ENCODE measurements around the gene ANKRD49.
A peak's percentile ranks its signal among the peaks of the same experiment; 100 is the strongest.

ANKRD49 gene

DNA sequence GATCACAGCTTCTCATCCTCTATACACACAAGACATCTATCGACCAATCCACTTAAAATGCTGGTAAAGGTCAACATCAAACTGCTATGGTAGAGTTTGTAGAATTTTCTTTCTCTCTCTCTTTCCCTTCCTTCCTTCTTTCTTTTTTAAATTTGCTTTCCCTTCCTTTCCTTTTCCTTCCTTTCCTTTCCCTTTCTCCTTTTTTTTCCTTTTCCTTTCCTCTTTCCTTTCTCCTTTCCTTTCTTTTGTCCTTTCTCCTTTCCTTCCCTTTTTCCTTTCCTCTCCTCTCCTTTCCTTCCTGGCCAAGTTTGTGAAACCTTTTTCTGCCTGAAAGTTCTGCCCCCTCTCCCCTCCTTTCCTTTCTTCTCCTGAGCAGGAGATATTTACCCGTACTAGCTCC is 21.6 kb downstream of the ANKRD49 start:
- TF ChIP-seq CTBP1 (IDR thresholded peaks at IDR 0.05; ENCODE audit: borderline replicate concordance) (no peak), FOXK2 (IDR thresholded peaks at IDR 0.05) (no peak), NFRKB (IDR thresholded peaks at IDR 0.05) (no peak), TARDBP (IDR thresholded peaks at IDR 0.05) (no peak), ARNT (IDR thresholded peaks at IDR 0.05) (no peak), ZNF384 (IDR thresholded peaks at IDR 0.05) (no peak), HDGF (IDR thresholded peaks at IDR 0.05; ENCODE audit: borderline replicate concordance) (no peak), SUZ12 (IDR thresholded peaks at IDR 0.05) (no peak), LEF1 (IDR thresholded peaks at IDR 0.05; ENCODE audit: borderline replicate concordance) (no peak), BHLHE40 (IDR thresholded peaks at IDR 0.05; ENCODE audit: borderline replicate concordance) (no peak)
- TF ChIP-seq, protein P1, sequence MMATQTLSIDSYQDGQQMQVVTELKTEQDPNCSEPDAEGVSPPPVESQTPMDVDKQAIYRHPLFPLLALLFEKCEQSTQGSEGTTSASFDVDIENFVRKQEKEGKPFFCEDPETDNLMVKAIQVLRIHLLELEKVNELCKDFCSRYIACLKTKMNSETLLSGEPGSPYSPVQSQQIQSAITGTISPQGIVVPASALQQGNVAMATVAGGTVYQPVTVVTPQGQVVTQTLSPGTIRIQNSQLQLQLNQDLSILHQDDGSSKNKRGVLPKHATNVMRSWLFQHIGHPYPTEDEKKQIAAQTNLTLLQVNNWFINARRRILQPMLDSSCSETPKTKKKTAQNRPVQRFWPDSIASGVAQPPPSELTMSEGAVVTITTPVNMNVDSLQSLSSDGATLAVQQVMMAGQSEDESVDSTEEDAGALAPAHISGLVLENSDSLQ (IDR thresholded peaks at IDR 0.05): no peak
- CTCF ChIA-PET: no interaction called here
- no peak for DNase-seq (ENCODE audit: extremely low spot score)
- POLR2A ChIA-PET: no interaction called here

DNA sequence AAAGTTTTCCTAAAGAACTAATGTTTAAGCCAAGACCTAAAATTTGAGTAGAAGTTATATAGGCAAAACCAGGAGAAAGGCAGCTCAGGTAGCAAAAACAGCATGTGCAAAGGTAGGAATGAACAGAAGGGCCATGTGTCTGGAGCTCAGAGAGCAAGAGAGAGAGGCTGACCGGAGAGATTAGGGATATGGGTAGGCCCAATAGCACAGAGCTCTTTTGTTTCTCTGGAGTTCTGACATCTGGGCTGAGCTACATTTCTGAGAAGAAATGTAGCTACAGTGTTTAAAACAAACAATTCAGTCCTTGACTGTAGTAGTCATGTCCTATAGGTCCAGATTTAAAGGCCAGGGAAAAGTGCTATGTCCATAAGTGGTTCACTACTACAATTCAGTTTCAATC is 22.9 kb downstream of the ANKRD49 start:
- POLR2A ChIA-PET: interaction anchor here (1.0 kb wide), 1 partner anchor 22 kb away, joined by 3 read pairs; no protein-coding TSS in a partner anchor
- DNase-seq (ENCODE audit: extremely low spot score): no peak
- CTCF ChIA-PET: interaction anchor here (1.5 kb wide), 1 partner anchor 12 kb away, joined by 4 read pairs; no protein-coding TSS in a partner anchor
- TF ChIP-seq, protein P1 (IDR thresholded peaks at IDR 0.05): no peak

DNA sequence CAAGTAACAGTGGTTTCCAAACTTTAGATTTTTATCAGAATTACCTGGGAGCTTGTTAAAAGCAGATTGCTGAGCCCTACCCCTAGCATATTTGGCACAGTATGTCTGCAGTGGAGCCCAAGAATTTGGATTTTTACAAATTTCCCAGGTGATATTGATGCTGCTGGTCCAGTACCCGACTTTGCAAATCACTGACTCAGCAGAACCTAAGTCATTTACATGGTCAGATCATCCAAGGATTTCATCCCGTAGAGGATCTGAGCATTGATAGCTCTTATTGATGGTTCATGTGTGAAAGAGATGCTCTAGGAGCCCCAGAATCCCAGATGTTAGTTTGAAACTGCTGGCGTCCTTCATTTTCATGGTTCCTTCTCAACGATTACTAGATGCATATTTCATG is 24.5 kb downstream of the ANKRD49 start:
- no peak for TF ChIP-seq FOXK2 (IDR thresholded peaks at IDR 0.05)
- no peak for TF ChIP-seq LEF1 (IDR thresholded peaks at IDR 0.05; ENCODE audit: borderline replicate concordance)
- TF ChIP-seq ELF4 (IDR thresholded peaks at IDR 0.05): no peak
- TF ChIP-seq BHLHE40 (IDR thresholded peaks at IDR 0.05; ENCODE audit: borderline replicate concordance): no peak
- no peak for TF ChIP-seq SUZ12 (IDR thresholded peaks at IDR 0.05)
- TF ChIP-seq, protein P1 (IDR thresholded peaks at IDR 0.05): no peak
- TF ChIP-seq FOXA1 (IDR thresholded peaks at IDR 0.05): no peak
- no peak for TF ChIP-seq ARNT (IDR thresholded peaks at IDR 0.05)
- no peak for TF ChIP-seq HDGF (IDR thresholded peaks at IDR 0.05; ENCODE audit: borderline replicate concordance)
- no peak for TF ChIP-seq FOXM1 (IDR thresholded peaks at IDR 0.05; ENCODE audit: borderline replicate concordance)
- no peak for TF ChIP-seq TARDBP (IDR thresholded peaks at IDR 0.05)
- no peak for TF ChIP-seq CTBP1 (IDR thresholded peaks at IDR 0.05; ENCODE audit: borderline replicate concordance)
- no peak for TF ChIP-seq L3MBTL2 (conservative IDR thresholded peaks at IDR 0.05)
- no peak for TF ChIP-seq NFRKB (IDR thresholded peaks at IDR 0.05)
- no peak for TF ChIP-seq ZNF384 (IDR thresholded peaks at IDR 0.05)
- no peak for TF ChIP-seq SP1 (IDR thresholded peaks at IDR 0.05)
- ChIA-PET POLR2A (no interaction called here), CTCF (interaction anchor here (0.6 to 0.7 kb wide), 2 partner anchors 21 to 583 kb away, joined by 3 read pairs; no protein-coding TSS in a partner anchor)
- no peak for DNase-seq (ENCODE audit: extremely low spot score)

DNA sequence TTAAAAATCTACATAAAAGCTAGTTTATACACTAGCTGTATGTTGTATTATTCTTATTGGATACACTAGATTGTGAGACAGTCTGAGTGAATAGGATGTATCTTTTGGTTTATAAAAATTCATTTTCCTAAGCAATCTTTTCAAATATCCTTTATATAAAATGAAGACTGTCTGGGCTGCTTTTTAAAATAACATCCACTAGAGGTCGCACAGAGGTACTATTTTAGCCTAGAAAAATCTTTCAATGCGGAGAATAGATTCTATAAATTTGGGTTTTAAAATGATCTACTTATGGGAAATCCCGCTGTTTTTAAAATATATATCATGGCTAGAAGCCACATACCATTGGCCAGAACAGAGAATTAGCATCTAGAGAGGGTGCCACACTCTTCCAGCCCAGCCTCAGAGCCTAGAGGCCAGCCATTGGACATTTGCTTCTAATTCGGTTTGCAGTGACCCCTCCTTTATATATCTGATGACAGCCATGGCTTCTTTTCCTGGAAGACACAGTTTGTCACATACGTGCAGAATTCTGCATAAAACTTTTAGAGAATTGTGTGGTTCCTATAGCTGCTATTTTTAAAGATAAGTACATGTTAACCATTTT is 25.8 kb downstream of the ANKRD49 start:
- DNase-seq (ENCODE audit: extremely low spot score): no peak
- CTCF ChIA-PET: interaction anchor here (1.9 kb wide), 1 partner anchor 77 kb away, joined by 6 read pairs; no protein-coding TSS in a partner anchor
- TF ChIP-seq HDGF (IDR thresholded peaks at IDR 0.05; ENCODE audit: borderline replicate concordance): no peak
- TF ChIP-seq ARNT (IDR thresholded peaks at IDR 0.05): no peak
- no peak for TF ChIP-seq L3MBTL2 (conservative IDR thresholded peaks at IDR 0.05)
- no peak for TF ChIP-seq CTBP1 (IDR thresholded peaks at IDR 0.05; ENCODE audit: borderline replicate concordance)
- TF ChIP-seq TARDBP (IDR thresholded peaks at IDR 0.05): no peak
- TF ChIP-seq, protein P1 (IDR thresholded peaks at IDR 0.05): no peak
- TF ChIP-seq FOXM1 (IDR thresholded peaks at IDR 0.05; ENCODE audit: borderline replicate concordance): no peak
- TF ChIP-seq SP1 (IDR thresholded peaks at IDR 0.05): no peak
- TF ChIP-seq ELF4 (IDR thresholded peaks at IDR 0.05): no peak
- TF ChIP-seq SUZ12 (IDR thresholded peaks at IDR 0.05): no peak
- no peak for TF ChIP-seq FOXA1 (IDR thresholded peaks at IDR 0.05)
- no peak for TF ChIP-seq LEF1 (IDR thresholded peaks at IDR 0.05; ENCODE audit: borderline replicate concordance)
- TF ChIP-seq NFRKB (IDR thresholded peaks at IDR 0.05): no peak
- no peak for TF ChIP-seq ZNF384 (IDR thresholded peaks at IDR 0.05)
- POLR2A ChIA-PET: no interaction called here

DNA sequence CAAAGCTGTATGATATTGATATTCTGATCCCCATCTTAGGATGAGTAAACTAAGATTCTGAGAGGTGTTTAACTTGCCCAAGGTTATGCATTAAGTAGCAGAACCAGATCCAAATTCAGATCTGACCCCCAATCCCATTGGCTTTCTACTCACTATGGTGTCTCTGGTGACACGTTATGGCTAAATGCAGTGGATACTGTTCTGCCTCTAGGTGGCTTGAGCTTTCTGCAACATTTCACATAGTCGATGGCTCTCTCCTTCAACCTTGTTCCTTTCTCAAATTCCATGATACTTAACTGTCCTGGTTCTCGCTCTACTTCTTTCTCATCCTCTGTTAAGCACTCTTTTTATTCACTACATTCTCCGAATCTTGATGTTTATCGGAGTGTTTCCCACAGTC is 27.9 kb downstream of the ANKRD49 start:
- ChIA-PET POLR2A (no interaction called here), CTCF (interaction anchor here (1.0 to 1.9 kb wide), 3 partner anchors 9 to 101 kb away, joined by 3 to 6 read pairs (median 5); partner anchors contain the start of gene C11orf97)
- peak; percentile 30 for DNase-seq (ENCODE audit: extremely low spot score)
- no peak for TF ChIP-seq ARNT (IDR thresholded peaks at IDR 0.05)

DNA sequence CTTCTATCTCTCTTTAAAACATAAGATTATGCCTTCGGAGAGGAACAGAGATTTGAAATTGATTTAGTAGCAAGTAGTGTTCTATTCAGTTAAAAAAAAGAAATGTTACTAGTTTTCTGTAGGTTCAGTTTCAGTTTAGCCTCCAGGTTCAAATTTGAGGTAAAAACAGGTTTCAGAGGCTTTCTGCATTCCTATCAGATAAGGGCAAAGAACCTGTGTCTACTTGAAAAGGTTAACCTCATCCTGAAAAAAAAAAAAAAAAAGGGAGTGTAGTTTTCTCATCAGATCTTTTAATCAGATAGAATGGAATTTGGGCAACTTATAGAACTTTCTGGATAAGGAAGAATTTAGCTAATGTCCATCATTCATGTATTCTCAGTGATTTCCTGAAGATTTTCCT is 30.6 kb downstream of the ANKRD49 start:
- ChIA-PET CTCF (interaction anchor here (1.4 kb wide), 1 partner anchor 629 kb away, joined by 6 read pairs; no protein-coding TSS in a partner anchor), POLR2A (no interaction called here)
- TF ChIP-seq SP1 (IDR thresholded peaks at IDR 0.05): no peak
- no peak for TF ChIP-seq HDGF (IDR thresholded peaks at IDR 0.05; ENCODE audit: borderline replicate concordance)
- no peak for TF ChIP-seq TARDBP (IDR thresholded peaks at IDR 0.05)
- TF ChIP-seq NFRKB (IDR thresholded peaks at IDR 0.05): no peak
- TF ChIP-seq ZNF384 (IDR thresholded peaks at IDR 0.05): no peak
- DNase-seq (ENCODE audit: extremely low spot score): no peak
